ENCODE data around the gene SLC35E2B. TPM values are rescaled to one million over a fixed set of nuclear protein-coding genes. Genes with fewer than 3 reads are reported as not detected.
A peak's percentile ranks its signal among the peaks of the same experiment; 100 is the strongest.

SLC35E2B gene
- total and polyA plus RNA-seq, 2 of the 13 experiments (the other 11 are each of a cell fraction or from before 2014, with no cell fraction given), result 14.1 to 19.7 TPM

DNA sequence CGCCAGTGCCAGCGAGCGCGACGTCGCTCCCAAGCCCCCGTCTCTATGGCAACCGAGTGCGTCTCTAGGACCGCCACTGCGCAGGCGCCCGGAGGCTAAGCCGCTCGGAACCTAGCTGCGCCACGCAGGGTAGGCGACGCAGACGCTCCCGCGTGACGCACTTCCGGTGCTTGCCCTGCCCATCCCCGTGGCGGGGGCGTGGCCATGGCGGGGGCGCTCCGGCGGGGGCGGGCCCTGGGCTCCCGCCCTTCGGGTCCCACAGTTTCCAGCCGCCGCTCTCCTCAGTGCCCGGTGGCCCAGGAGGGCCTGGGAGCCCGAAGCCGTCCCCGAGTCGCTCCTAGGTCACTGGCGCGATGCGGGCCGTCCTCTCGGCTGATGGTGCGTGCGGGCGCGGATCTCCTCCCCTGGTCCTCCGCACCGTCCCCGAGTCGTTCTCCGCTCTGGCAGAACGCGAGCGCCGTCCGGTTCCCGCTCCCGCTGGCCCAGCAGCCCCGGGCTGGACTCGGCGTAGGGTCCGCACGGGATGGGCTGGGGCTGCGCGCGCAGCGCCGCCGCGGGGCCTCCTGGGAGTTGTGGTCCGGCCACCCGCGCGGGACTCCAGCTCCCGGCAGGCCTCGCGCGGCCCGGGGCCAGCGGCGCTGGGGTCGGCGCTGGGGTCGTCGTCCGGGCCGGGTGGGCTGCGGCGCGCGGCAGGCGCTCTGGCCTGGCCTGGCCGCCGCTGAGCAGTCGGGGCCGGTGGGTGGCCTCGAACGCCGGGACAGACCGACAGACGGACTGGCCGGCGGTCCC lies 77.1 kb downstream of the SLC35E2B start, which contains the start of gene MIB2:
TSS of gene MIB2 (plus strand) at position 245 of the 789 bp plus-strand sequence. CDS start 7,953 bp downstream, outside the sequence.
- H3K79me2 ChIP-seq (ENCODE audit: insufficient read depth, low read length), result peaks cover 18% of the 10 kb centered on the region
- POLR2A ChIA-PET, result interaction anchor here (0.7 to 3.3 kb wide), 11 partner anchors 12 to 182 kb away, joined by 3 to 29 read pairs (median 4); no protein-coding TSS in a partner anchor
- no peak; the same call in 1 of the 2 replicates for TF ChIP-seq GLI4 (CRISPR knock-in tag; IDR thresholded peaks at IDR 0.05; ENCODE audit: borderline replicate concordance)
- no peak for TF ChIP-seq ZNF253 (CRISPR knock-in tag; IDR thresholded peaks at IDR 0.05; ENCODE audit: borderline replicate concordance)
- TF ChIP-seq SNAPC2 (CRISPR knock-in tag; IDR thresholded peaks at IDR 0.05), result no peak
- TF ChIP-seq, protein P1, sequence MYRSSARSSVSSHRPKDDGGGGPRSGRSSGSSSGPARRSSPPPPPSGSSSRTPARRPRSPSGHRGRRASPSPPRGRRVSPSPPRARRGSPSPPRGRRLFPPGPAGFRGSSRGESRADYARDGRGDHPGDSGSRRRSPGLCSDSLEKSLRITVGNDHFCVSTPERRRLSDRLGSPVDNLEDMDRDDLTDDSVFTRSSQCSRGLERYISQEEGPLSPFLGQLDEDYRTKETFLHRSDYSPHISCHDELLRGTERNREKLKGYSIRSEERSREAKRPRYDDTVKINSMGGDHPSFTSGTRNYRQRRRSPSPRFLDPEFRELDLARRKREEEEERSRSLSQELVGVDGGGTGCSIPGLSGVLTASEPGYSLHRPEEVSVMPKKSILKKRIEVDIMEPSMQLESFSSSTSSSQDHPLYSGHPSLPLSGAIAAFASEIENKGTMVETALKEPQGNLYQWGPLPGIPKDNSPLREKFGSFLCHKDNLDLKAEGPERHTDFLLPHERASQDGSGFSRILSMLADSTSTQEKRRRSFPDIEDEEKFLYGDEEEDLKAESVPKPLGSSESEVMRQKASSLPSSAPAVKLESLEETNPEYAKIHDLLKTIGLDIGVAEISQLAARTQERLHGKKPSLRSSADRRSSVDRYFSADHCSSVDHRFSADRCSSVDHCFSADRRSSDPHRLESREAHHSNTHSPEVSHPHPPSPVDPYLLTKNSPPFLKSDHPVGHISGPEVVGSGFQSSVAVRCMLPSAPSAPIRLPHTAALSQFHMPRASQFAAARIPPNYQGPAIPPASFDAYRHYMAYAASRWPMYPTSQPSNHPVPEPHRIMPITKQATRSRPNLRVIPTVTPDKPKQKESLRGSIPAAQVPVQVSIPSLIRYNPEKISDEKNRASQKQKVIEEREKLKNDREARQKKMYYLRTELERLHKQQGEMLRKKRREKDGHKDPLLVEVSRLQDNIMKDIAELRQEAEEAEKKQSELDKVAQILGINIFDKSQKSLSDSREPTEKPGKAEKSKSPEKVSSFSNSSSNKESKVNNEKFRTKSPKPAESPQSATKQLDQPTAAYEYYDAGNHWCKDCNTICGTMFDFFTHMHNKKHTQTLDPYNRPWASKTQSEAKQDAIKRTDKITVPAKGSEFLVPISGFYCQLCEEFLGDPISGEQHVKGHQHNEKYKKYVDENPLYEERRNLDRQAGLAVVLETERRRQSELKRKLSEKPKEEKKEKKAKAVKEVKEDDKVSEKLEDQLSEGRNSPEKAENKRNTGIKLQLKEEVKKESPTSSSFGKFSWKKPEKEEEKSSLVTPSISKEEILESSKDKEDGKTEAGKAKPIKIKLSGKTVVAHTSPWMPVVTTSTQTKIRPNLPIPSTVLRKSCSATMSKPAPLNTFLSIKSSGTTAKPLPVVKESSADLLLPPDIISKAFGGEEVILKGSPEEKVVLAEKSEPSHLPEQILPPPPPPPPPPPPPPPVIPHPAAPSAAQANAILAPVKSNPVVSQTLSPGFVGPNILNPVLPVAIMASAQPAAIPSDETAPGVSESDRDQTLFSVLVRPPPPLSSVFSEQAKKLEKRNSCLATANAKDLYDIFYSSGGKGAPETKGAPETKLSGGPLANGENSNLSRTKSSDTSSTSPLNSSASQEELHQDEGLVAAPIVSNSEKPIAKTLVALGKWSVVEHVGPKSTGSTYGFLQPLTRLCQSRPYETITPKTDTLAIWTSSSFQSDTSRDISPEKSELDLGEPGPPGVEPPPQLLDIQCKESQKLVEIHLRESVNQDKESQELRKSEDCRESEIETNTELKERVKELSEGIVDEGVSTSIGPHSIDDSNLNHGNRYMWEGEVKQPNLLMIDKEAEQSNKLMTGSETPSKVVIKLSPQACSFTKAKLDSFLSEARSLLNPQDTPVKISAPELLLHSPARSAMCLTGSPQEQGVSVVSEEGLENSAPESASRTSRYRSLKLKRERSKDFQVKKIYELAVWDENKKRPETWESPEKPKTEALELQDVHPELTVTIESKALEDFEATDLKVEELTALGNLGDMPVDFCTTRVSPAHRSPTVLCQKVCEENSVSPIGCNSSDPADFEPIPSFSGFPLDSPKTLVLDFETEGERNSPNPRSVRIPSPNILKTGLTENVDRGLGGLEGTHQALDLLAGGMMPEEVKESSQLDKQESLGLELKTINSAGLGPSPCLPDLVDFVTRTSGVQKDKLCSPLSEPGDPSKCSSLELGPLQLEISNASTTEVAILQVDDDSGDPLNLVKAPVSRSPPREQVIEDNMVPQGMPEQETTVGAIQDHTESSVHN (CRISPR knock-in tag; IDR thresholded peaks at IDR 0.05), result no peak; the same call in 1 of the 2 replicates
- no peak for TF ChIP-seq HMG20B (CRISPR knock-in tag; conservative IDR thresholded peaks at IDR 0.05)
- TF ChIP-seq NRL (CRISPR knock-in tag; IDR thresholded peaks at IDR 0.05; ENCODE audit: borderline replicate concordance), result no peak; the same call in 1 of the 2 replicates
- no peak for TF ChIP-seq KLF12 (CRISPR knock-in tag; IDR thresholded peaks at IDR 0.05; ENCODE audit: borderline replicate concordance)
- 0 out of 2 replicates have a peak, but pooled peaks have one; percentile 16 for TF ChIP-seq FOXM1 (CRISPR knock-in tag; IDR thresholded peaks at IDR 0.05)
- TF ChIP-seq, protein P2, sequence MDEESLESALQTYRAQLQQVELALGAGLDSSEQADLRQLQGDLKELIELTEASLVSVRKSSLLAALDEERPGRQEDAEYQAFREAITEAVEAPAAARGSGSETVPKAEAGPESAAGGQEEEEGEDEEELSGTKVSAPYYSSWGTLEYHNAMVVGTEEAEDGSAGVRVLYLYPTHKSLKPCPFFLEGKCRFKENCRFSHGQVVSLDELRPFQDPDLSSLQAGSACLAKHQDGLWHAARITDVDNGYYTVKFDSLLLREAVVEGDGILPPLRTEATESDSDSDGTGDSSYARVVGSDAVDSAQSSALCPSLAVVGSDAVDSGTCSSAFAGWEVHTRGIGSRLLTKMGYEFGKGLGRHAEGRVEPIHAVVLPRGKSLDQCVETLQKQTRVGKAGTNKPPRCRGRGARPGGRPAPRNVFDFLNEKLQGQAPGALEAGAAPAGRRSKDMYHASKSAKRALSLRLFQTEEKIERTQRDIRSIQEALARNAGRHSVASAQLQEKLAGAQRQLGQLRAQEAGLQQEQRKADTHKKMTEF (CRISPR knock-in tag; IDR thresholded peaks at IDR 0.05), result peak; percentile 80; the same call in 1 of the 2 replicates
- TF ChIP-seq, protein P3, sequence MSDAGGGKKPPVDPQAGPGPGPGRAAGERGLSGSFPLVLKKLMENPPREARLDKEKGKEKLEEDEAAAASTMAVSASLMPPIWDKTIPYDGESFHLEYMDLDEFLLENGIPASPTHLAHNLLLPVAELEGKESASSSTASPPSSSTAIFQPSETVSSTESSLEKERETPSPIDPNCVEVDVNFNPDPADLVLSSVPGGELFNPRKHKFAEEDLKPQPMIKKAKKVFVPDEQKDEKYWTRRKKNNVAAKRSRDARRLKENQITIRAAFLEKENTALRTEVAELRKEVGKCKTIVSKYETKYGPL (CRISPR knock-in tag; IDR thresholded peaks at IDR 0.05), result no peak
- no peak for TF ChIP-seq ZNF816 (CRISPR knock-in tag; IDR thresholded peaks at IDR 0.05; ENCODE audit: borderline replicate concordance)
- no peak; the same call in none of the 2 replicates for TF ChIP-seq ESRRA (CRISPR knock-in tag; IDR thresholded peaks at IDR 0.05; ENCODE audit: low read depth)

More for the DNA sequence above, 77.1 kb downstream of the SLC35E2B start, which contains the start of gene MIB2:
- DNase-seq (ENCODE audit: low spot score), result peak; percentile 94
- Histone ChIP-seq H3K4me2 (ENCODE audit: low read depth, low read length) (peak within 1 kb of the TSS; percentile 91), H4K20me1 (ENCODE audit: insufficient read depth, low read length) (peaks cover 8% of the 10 kb centered on the region; the same call in 1 of the 2 replicates), H3K4me3 (replicated peaks in 1 of 3; ENCODE audit: insufficient read depth in 1 of 3, low read depth in 2 of 3, low read length in 3 of 3) (peak within 1 kb of the TSS; percentile 90 to 100 (median 98)), H3K36me3 (replicated peaks in 1 of 2; ENCODE audit: control insufficient read depth in 1 of 2, insufficient read depth in 2 of 2, low read length in 2 of 2) (peaks cover 1 to 14% of the 10 kb centered on the region in 2 experiments; a peak in 2 of 5 replicates), H2AFZ (ENCODE audit: low read length) (no peak within 1 kb of the TSS), H3K9ac (ENCODE audit: insufficient read depth, low read depth, low read length) (peak within 1 kb of the TSS; percentile 100), H3K27me3 (ENCODE audit: control insufficient read depth in 1 of 2, insufficient read depth in 2 of 2, low read length in 2 of 2) (no peaks in the 10 kb centered on the region; a peak in 2 of 5 replicates), H3K9me3 (ENCODE audit: low read length) (no peaks in the 10 kb centered on the region), H3K27ac (ENCODE audit: extremely low read length, insufficient read depth, low read length) (peak within 1 kb of the TSS; percentile 99), H3K4me1 (ENCODE audit: insufficient read depth, low read length) (peaks cover 44% of the 10 kb centered on the region)
- CTCF ChIA-PET (ENCODE audit: low intra/inter-chr PET ratio, low total read pairs), result no interaction called here
- in situ Hi-C loops (cut with HindIII; ENCODE audit: extremely low pct_ligation_motif_present, low pct_unique_long_range_greater_than_20kb) (loop anchor here (5.0 kb wide), 1 partner anchor 38 kb away; no protein-coding TSS in a partner anchor), intact Hi-C loops (cut with micrococcal nuclease; ENCODE audit: unreplicated experiment) (no loop called here)
- no peak for FAIRE-seq
- peak; percentile 85 for ATAC-seq
- BruUV-seq (replicated peaks), result no TSS peak
- no CpG with 5 or more reads among the region's 107 CpGs for WGBS (ENCODE audit: low lambda C conversion rate)

All from HepG2 (cell line).